Measurements from ENCODE around the gene PLEKHH2. TPM values are rescaled to one million over a fixed set of nuclear protein-coding genes. Genes with fewer than 3 reads are reported as not detected.

Gene PLEKHH2
- total and polyA plus RNA-seq, 12 donors, result 1.9 to 18.3 (median 5.9) TPM

GRCh38 chr2:43763091-43763490 is 126.0 kb downstream of the PLEKHH2 start:
- intact Hi-C loops (cut with DNase I), result no loop called here
- no peak for DNase-seq
- TF ChIP-seq POLR2A (IDR thresholded peaks at IDR 0.05) (no peak), CTCF (IDR thresholded peaks at IDR 0.05) (no peak)
- no peak overlapping the region for H3K4me3 ChIP-seq
- H3K9me3 ChIP-seq (replicated peaks in 1 of 3), result no peaks in the 10 kb centered on the region
- no peaks in the 10 kb centered on the region for H3K36me3 ChIP-seq (replicated peaks in 1 of 2)
- no peak overlapping the region for H3K27ac ChIP-seq
- peaks cover 0 to 4% of the 10 kb centered on the region in 2 donors for H3K4me1 ChIP-seq (replicated peaks in 1 of 2)
- H3K27me3 ChIP-seq, result no peaks in the 10 kb centered on the region
- whole genome bisulfite sequencing, 4 donors, result 95 to 100% (median 98%) methylated on average over 2 of the region's 2 CpGs

GRCh38 chr2:43764086-43764705 is 127.1 kb downstream of the PLEKHH2 start:
- H3K27ac ChIP-seq, result no peak overlapping the region

GRCh38 chr2:43766006-43766405 is 128.9 kb downstream of the PLEKHH2 start:
- no peak overlapping the region for H3K27ac ChIP-seq
- WGBS, 4 donors, result 82 to 97% (median 92%) methylated on average over 4 of the region's 4 CpGs
- intact Hi-C loops (cut with DNase I), result no loop called here
- H3K27me3 ChIP-seq, result no peaks in the 10 kb centered on the region
- H3K4me3 ChIP-seq, result no peak overlapping the region
- no peaks in the 10 kb centered on the region for H3K36me3 ChIP-seq (replicated peaks in 1 of 2)
- TF ChIP-seq POLR2A (IDR thresholded peaks at IDR 0.05), result no peak
- TF ChIP-seq CTCF (IDR thresholded peaks at IDR 0.05), result no peak
- no peaks in the 10 kb centered on the region for H3K4me1 ChIP-seq (replicated peaks in 1 of 2)
- no peaks in the 10 kb centered on the region for H3K9me3 ChIP-seq (replicated peaks in 1 of 3)
- no peak for DNase-seq

More at GRCh38 chr2:43764086-43764705, 127.1 kb downstream of the PLEKHH2 start:
- DNase-seq, result no peak
- no peaks in the 10 kb centered on the region for H3K9me3 ChIP-seq (replicated peaks in 1 of 3)
- 26 to 34% (median 32%) methylated on average over 1 of the region's 1 CpG for WGBS, 4 donors
- intact Hi-C loops (cut with DNase I), result no loop called here
- TF ChIP-seq POLR2A (IDR thresholded peaks at IDR 0.05) (no peak), CTCF (IDR thresholded peaks at IDR 0.05) (no peak)
- no peaks in the 10 kb centered on the region for H3K4me1 ChIP-seq (replicated peaks in 1 of 2)
- H3K4me3 ChIP-seq, result no peak overlapping the region
- no peaks in the 10 kb centered on the region for H3K27me3 ChIP-seq
- no peaks in the 10 kb centered on the region for H3K36me3 ChIP-seq (replicated peaks in 1 of 2)

- DNase-seq, result peak; percentile 93 to 97 (median 94)
These were observed 137.0 kb downstream of the PLEKHH2 start, which contains the start of gene DYNC2LI1 for GRCh38 chr2:43773876-43774613. Gene DYNC2LI1 (plus strand): TSS chr2:43774039. CDS start chr2:43774139, 100 bp downstream.

More at GRCh38 chr2:43773876-43774613, 137.0 kb downstream of the PLEKHH2 start, which contains the start of gene DYNC2LI1:
- TF ChIP-seq POLR2A (IDR thresholded peaks at IDR 0.05) (peak; percentile 32 to 82), CTCF (IDR thresholded peaks at IDR 0.05) (peak in 1 of 6 experiments; percentile 5)
- H3K27ac ChIP-seq, result peak within 1 kb of the TSS; percentile 55 to 94 (median 90)
- peaks cover 4 to 9% of the 10 kb centered on the region in 2 donors for H3K4me1 ChIP-seq (replicated peaks in 1 of 2)
- H3K4me3 ChIP-seq, result peak within 1 kb of the TSS in 3 of 4 donors; percentile 46 to 73 (median 66)
- no peaks in the 10 kb centered on the region for H3K9me3 ChIP-seq (replicated peaks in 1 of 3)
- intact Hi-C loops (cut with DNase I), result loop anchor here in 1 of 2 donors (10.0 kb wide), 1 partner anchor 139 kb away; the partner anchor contains the start of gene PLEKHH2
- H3K27me3 ChIP-seq, result no peaks in the 10 kb centered on the region
- 0 to 1% (median 0%) methylated on average over 29 to 31 of the region's 31 CpGs for WGBS, 4 donors
- no peaks in the 10 kb centered on the region for H3K36me3 ChIP-seq (replicated peaks in 1 of 2)

Data from adrenal gland (tissue), 12 donors.